Neuron (in vitro differentiated cells): ENCODE measurements around the gene NSMCE1.
"Not testable (repeated sequence)": the region's sequence is repeated elsewhere in the genome, so short reads cannot be mapped to it uniquely, and the experiment has no call there.

ENCODE experiments used
- H2AFZ ChIP-seq: one replicate; pipeline ENCODE4 v1.6.1; 2013; ENCODE audit warnings: low read depth, mild to moderate bottlenecking, inconsistent platforms, low read length, moderate library complexity
- H3K27me3 ChIP-seq: one replicate; pipeline ENCODE4 v1.6.1; 2013; ENCODE audit warnings: low read length; ENCODE audit not compliant: insufficient read depth
- H3K36me3 ChIP-seq: one replicate; pipeline ENCODE4 v1.6.1; 2013; ENCODE audit warnings: low read length; ENCODE audit not compliant: insufficient read depth
- H3K4me1 ChIP-seq: one replicate; pipeline ENCODE4 v1.6.1; 2013; ENCODE audit warnings: low read length; ENCODE audit not compliant: insufficient read depth
- H3K4me3 ChIP-seq: 2 replicates; pipeline ENCODE4 v1.5.1; 2013; ENCODE audit warnings: mild to moderate bottlenecking, low read length, moderate library complexity
- H3K9me3 ChIP-seq: one replicate; pipeline ENCODE4 v1.6.1; 2013; ENCODE audit warnings: low read length

Gene NSMCE1

GRCh38 chr16:27253526-27253930 is 15.0 kb downstream of the NSMCE1 start:
- Histone ChIP-seq H2AFZ (no peak overlapping the region), H3K9me3 (no peaks in the 10 kb centered on the region), H3K36me3 (peaks cover 32% of the 10 kb centered on the region), H3K4me3 (no peak overlapping the region), H3K4me1 (no peaks in the 10 kb centered on the region), H3K27me3 (no peaks in the 10 kb centered on the region)

- H3K9me3 ChIP-seq: no peaks in the 10 kb centered on the region
- no peak overlapping the region for H3K4me3 ChIP-seq
- H3K4me1 ChIP-seq: no peaks in the 10 kb centered on the region
- peaks cover 29% of the 10 kb centered on the region for H3K36me3 ChIP-seq
- no peak overlapping the region for H2AFZ ChIP-seq
- no peaks in the 10 kb centered on the region for H3K27me3 ChIP-seq
Observed at GRCh38 chr16:27252206-27252585, 16.4 kb downstream of the NSMCE1 start.

GRCh38 chr16:27251541-27252205 is 16.9 kb downstream of the NSMCE1 start:
- Histone ChIP-seq H3K36me3 (peaks cover 24% of the 10 kb centered on the region), H3K9me3 (no peaks in the 10 kb centered on the region), H3K4me3 (no peak overlapping the region), H2AFZ (no peak overlapping the region), H3K4me1 (no peaks in the 10 kb centered on the region), H3K27me3 (no peaks in the 10 kb centered on the region)

- not testable (repeated sequence) for H3K4me3 ChIP-seq, H3K9me3 ChIP-seq, H2AFZ ChIP-seq, H3K27me3 ChIP-seq, H3K36me3 ChIP-seq, H3K4me1 ChIP-seq
Observed at GRCh38 chr16:27248886-27249285, 19.7 kb downstream of the NSMCE1 start.

GRCh38 chr16:27248036-27248435 is 20.5 kb downstream of the NSMCE1 start:
- Histone ChIP-seq H3K9me3 (no peaks in the 10 kb centered on the region), H3K36me3 (peaks cover 4% of the 10 kb centered on the region), H2AFZ (no peak overlapping the region), H3K4me3 (no peak overlapping the region), H3K27me3 (no peaks in the 10 kb centered on the region), H3K4me1 (peaks cover 5% of the 10 kb centered on the region)

GRCh38 chr16:27247076-27247475 is 21.5 kb downstream of the NSMCE1 start:
- not testable (repeated sequence) for H3K36me3 ChIP-seq, H3K27me3 ChIP-seq, H2AFZ ChIP-seq, H3K4me3 ChIP-seq, H3K9me3 ChIP-seq
- peaks cover 13% of the 10 kb centered on the region for H3K4me1 ChIP-seq

GRCh38 chr16:27246439-27246838 is 22.1 kb downstream of the NSMCE1 start:
- Histone ChIP-seq H3K4me1 (peaks cover 13% of the 10 kb centered on the region), H3K36me3 (peaks cover 3% of the 10 kb centered on the region), H3K9me3 (no peaks in the 10 kb centered on the region), H2AFZ (no peak overlapping the region), H3K4me3 (no peak overlapping the region), H3K27me3 (no peaks in the 10 kb centered on the region)

- no peak overlapping the region for H3K4me3 ChIP-seq
- peaks cover 4% of the 10 kb centered on the region for H3K36me3 ChIP-seq
Observed at GRCh38 chr16:27245276-27246172, 23.0 kb downstream of the NSMCE1 start.

GRCh38 chr16:27244363-27244755 is 24.2 kb downstream of the NSMCE1 start:
- peaks cover 13% of the 10 kb centered on the region for H3K4me1 ChIP-seq
- no peak overlapping the region for H2AFZ ChIP-seq
- no peak overlapping the region for H3K4me3 ChIP-seq
- no peaks in the 10 kb centered on the region for H3K9me3 ChIP-seq
- peaks cover 7% of the 10 kb centered on the region for H3K36me3 ChIP-seq
- H3K27me3 ChIP-seq: no peaks in the 10 kb centered on the region

More at GRCh38 chr16:27245276-27246172, 23.0 kb downstream of the NSMCE1 start:
- Histone ChIP-seq H3K27me3 (no peaks in the 10 kb centered on the region), H3K4me1 (peaks cover 13% of the 10 kb centered on the region), H2AFZ (no peak overlapping the region), H3K9me3 (no peaks in the 10 kb centered on the region)

GRCh38 chr16:27243725-27244362 is 24.7 kb downstream of the NSMCE1 start:
- Histone ChIP-seq H3K4me1 (peaks cover 13% of the 10 kb centered on the region), H2AFZ (no peak overlapping the region)

GRCh38 chr16:27242868-27243590 is 25.5 kb downstream of the NSMCE1 start:
- Histone ChIP-seq H3K36me3 (peaks cover 8% of the 10 kb centered on the region), H3K9me3 (no peaks in the 10 kb centered on the region), H3K27me3 (no peaks in the 10 kb centered on the region), H3K4me3 (no peak overlapping the region), H3K4me1 (peaks cover 13% of the 10 kb centered on the region), H2AFZ (no peak overlapping the region)

More at GRCh38 chr16:27243725-27244362, 24.7 kb downstream of the NSMCE1 start:
- Histone ChIP-seq H3K27me3 (no peaks in the 10 kb centered on the region), H3K9me3 (no peaks in the 10 kb centered on the region), H3K36me3 (peaks cover 8% of the 10 kb centered on the region), H3K4me3 (no peak overlapping the region)

GRCh38 chr16:27242398-27242797 is 26.2 kb downstream of the NSMCE1 start:
- no peaks in the 10 kb centered on the region for H3K9me3 ChIP-seq
- no peak overlapping the region for H3K4me3 ChIP-seq
- H2AFZ ChIP-seq: no peak overlapping the region
- H3K36me3 ChIP-seq: peaks cover 8% of the 10 kb centered on the region
- peaks cover 18% of the 10 kb centered on the region for H3K4me1 ChIP-seq
- no peaks in the 10 kb centered on the region for H3K27me3 ChIP-seq
